WTC11 (cell line): ENCODE results near the gene CEP192. TPM values are rescaled to one million over a fixed set of nuclear protein-coding genes. Genes with fewer than 3 reads are reported as not detected.
A peak's percentile ranks its signal among the peaks of the same experiment; 100 is the strongest.

Source experiments
- AFF4 ChIP-seq: sonication (generic); formaldehyde crosslinking; IDR thresholded peaks from 2 replicates; pipeline ENCODE4 v1.8.1; 2023; ENCODE audit warnings: mild to moderate bottlenecking, missing genetic modification reagents, borderline replicate concordance
- ATF2 ChIP-seq: sonication (generic); formaldehyde crosslinking; IDR thresholded peaks from 2 replicates; pipeline ENCODE4 v1.8.1; 2022; ENCODE audit warnings: low read depth, missing genetic modification reagents, borderline replicate concordance
- ATF3 ChIP-seq: sonication (generic); formaldehyde crosslinking; conservative IDR thresholded peaks from 2 replicates; pipeline ENCODE4 v1.8.1; 2022; ENCODE audit warnings: mild to moderate bottlenecking, missing genetic modification reagents
- CDX4 ChIP-seq: fragments of 250-450 bp; sonication (Bioruptor Pico); IDR thresholded peaks from 2 replicates; pipeline ENCODE4 v1.9.0; 2021; ENCODE audit warnings: moderate library complexity, mild to moderate bottlenecking, inconsistent platforms, borderline replicate concordance
- E2F1 ChIP-seq: sonication (generic); formaldehyde crosslinking; IDR thresholded peaks from 2 replicates; pipeline ENCODE4 v1.8.0; 2022; ENCODE audit warnings: mild to moderate bottlenecking, missing genetic modification reagents
- ESRRA ChIP-seq: sonication (generic); formaldehyde crosslinking; IDR thresholded peaks from 2 replicates; pipeline ENCODE4 v1.8.1; 2022; ENCODE audit warnings: mild to moderate bottlenecking, missing genetic modification reagents, borderline replicate concordance
- FOXJ3 ChIP-seq: sonication (generic); formaldehyde crosslinking; IDR thresholded peaks from 2 replicates; pipeline ENCODE4 v1.9.0; 2021; ENCODE audit warnings: missing genetic modification reagents, mild to moderate bottlenecking, borderline replicate concordance
- GABPB1 ChIP-seq: sonication (generic); formaldehyde crosslinking; IDR thresholded peaks from 2 replicates; pipeline ENCODE4 v1.8.1; 2023; ENCODE audit warnings: mild to moderate bottlenecking, missing genetic modification reagents
- HMGXB4 ChIP-seq: sonication (generic); formaldehyde crosslinking; IDR thresholded peaks from 2 replicates; pipeline ENCODE4 v1.8.1; 2023; ENCODE audit warnings: mild to moderate bottlenecking, moderate library complexity, missing genetic modification reagents
- KAT7 ChIP-seq: sonication (generic); formaldehyde crosslinking; IDR thresholded peaks from 2 replicates; pipeline ENCODE4 v1.8.1; 2023; ENCODE audit warnings: missing genetic modification reagents, mild to moderate bottlenecking, borderline replicate concordance
- MLX ChIP-seq: sonication (generic); formaldehyde crosslinking; IDR thresholded peaks from 2 replicates; pipeline ENCODE4 v1.8.1; 2023; ENCODE audit warnings: mild to moderate bottlenecking, missing genetic modification reagents, moderate library complexity
- RORB ChIP-seq: fragments of 250-450 bp; sonication (Bioruptor Pico); IDR thresholded peaks from 2 replicates; pipeline ENCODE4 v1.9.0; 2021; ENCODE audit warnings: mild to moderate bottlenecking
- STAT6 ChIP-seq: sonication (generic); formaldehyde crosslinking; conservative IDR thresholded peaks from 2 replicates; pipeline ENCODE4 v1.8.1; 2023; ENCODE audit warnings: mild to moderate bottlenecking, low read depth, missing genetic modification reagents, moderate library complexity
- TP53 ChIP-seq: sonication (generic); formaldehyde crosslinking; IDR thresholded peaks from 2 replicates; pipeline ENCODE4 v1.8.1; 2023; ENCODE audit warnings: mild to moderate bottlenecking, missing genetic modification reagents
- USF1 ChIP-seq: sonication (generic); formaldehyde crosslinking; IDR thresholded peaks from 2 replicates; pipeline ENCODE4 v1.8.0; 2022; ENCODE audit warnings: mild to moderate bottlenecking, missing genetic modification reagents
- ZMAT4 ChIP-seq: fragments of 250-450 bp; sonication (Bioruptor Pico); IDR thresholded peaks from 2 replicates; pipeline ENCODE4 v1.9.0; 2021; ENCODE audit warnings: mild to moderate bottlenecking
- ZNF219 ChIP-seq: sonication (generic); formaldehyde crosslinking; IDR thresholded peaks from 2 replicates; pipeline ENCODE4 v1.8.0; 2023; ENCODE audit warnings: missing genetic modification reagents, mild to moderate bottlenecking, borderline replicate concordance
- ZNF232 ChIP-seq: sonication (generic); formaldehyde crosslinking; IDR thresholded peaks from 2 replicates; pipeline ENCODE4 v1.8.0; 2022; ENCODE audit warnings: mild to moderate bottlenecking, missing genetic modification reagents
- ZNF281 ChIP-seq: sonication (generic); formaldehyde crosslinking; IDR thresholded peaks from 2 replicates; pipeline ENCODE4 v1.8.0; 2023; ENCODE audit warnings: mild to moderate bottlenecking, missing genetic modification reagents
- total RNA-seq: library from RNA; stranded (reverse); gene quantifications from 3 replicates; pipeline ENCODE4 v1.2.3, GENCODE V29; 2021

Gene CEP192
- total RNA-seq, 1 experiment from 2014 or later, result 25.4 TPM

GRCh38 chr18:12990967-12991820, at the start of gene CEP192 (continued):
- TF ChIP-seq KAT7 (peak; percentile 94; the same call in 1 of the 2 replicates), STAT6 (CRISPR knock-in tag) (no peak), MLX (no peak), ATF2 (CRISPR knock-in tag) (no peak), ZNF232 (peak; percentile 84), USF1 (CRISPR knock-in tag) (peak; percentile 75; the same call in 1 of the 2 replicates), ZNF219 (CRISPR knock-in tag) (no peak), E2F1 (CRISPR knock-in tag) (peak; percentile 67; the same call in 1 of the 2 replicates), ESRRA (CRISPR knock-in tag) (no peak; the same call in 1 of the 2 replicates), ATF3 (CRISPR knock-in tag) (no peak), CDX4 (CRISPR knock-in tag) (no peak), ZMAT4 (no peak), FOXJ3 (CRISPR knock-in tag) (no peak), RORB (CRISPR knock-in tag) (no peak), GABPB1 (peak; percentile 80), AFF4 (CRISPR knock-in tag) (no peak), ZNF281 (0 out of 2 replicates have a peak, but pooled peaks have one; percentile 40), TP53 (CRISPR knock-in tag) (0 out of 2 replicates have a peak, but pooled peaks have one; percentile 56), HMGXB4 (CRISPR knock-in tag) (peak; percentile 85; the same call in 1 of the 2 replicates)
